HFFc6 (cell line): Measurements from ENCODE around the gene FIG4. TPM values are rescaled to one million over a fixed set of nuclear protein-coding genes. Genes with fewer than 3 reads are reported as not detected.
"Not testable (repeated sequence)": the region's sequence is repeated elsewhere in the genome, so short reads cannot be mapped to it uniquely, and the experiment has no call there.

Experiments
- DNase-seq: peaks from one replicate; pipeline ENCODE4 v3.0.0-alpha.2; 2018
- H3K27ac Mint-ChIP-seq: 2 replicates; pipeline ENCODE4 v1.8.0; 2020; ENCODE audit warnings: mild to moderate bottlenecking, mixed read lengths
- H3K27me3 Mint-ChIP-seq: 2 replicates; pipeline ENCODE4 v1.8.0; 2021; ENCODE audit warnings: mild to moderate bottlenecking, moderate library complexity, mixed read lengths; ENCODE audit not compliant: insufficient read depth
- H3K36me3 Mint-ChIP-seq: 2 replicates; pipeline ENCODE4 v1.8.0; 2021; ENCODE audit warnings: low read depth, mixed read lengths
- H3K4me1 Mint-ChIP-seq: 2 replicates; pipeline ENCODE4 v1.8.0; 2020; ENCODE audit warnings: low read depth, mixed read lengths
- H3K4me3 Mint-ChIP-seq: 2 replicates; pipeline ENCODE4 v1.8.0; 2020; ENCODE audit warnings: mild to moderate bottlenecking, moderate library complexity, mixed read lengths
- H3K9me3 Mint-ChIP-seq: 2 replicates; pipeline ENCODE4 v1.8.0; 2020; ENCODE audit warnings: mild to moderate bottlenecking, mixed read lengths
- total RNA-seq, 6 experiments: library from RNA; stranded (reverse); fragmentation: NEBNext Ultra II Directional; extraction: Animal tissue kit (Norgen Biotek cat#: 25700); gene quantifications; 2 replicates in 1 of 6; 3 replicates in 5 of 6; pipeline ENCODE4 v1.2.3, GENCODE V29; 2021
- TF ChIP-seq, protein P1 (sequence below): fragments of 200-600 bp; sonication (generic); IDR thresholded peaks from 2 replicates; pipeline ENCODE4 v1.5.0; 2021; ENCODE audit warnings: antibody characterized with exemption, mild to moderate bottlenecking

FIG4 gene
- total RNA-seq, 6 experiments from 2014 or later = 14.2 to 18.1 (median 16.6) TPM

- Mint-ChIP-seq H3K4me3 (no peak overlapping the region), H3K9me3 (peaks cover 13% of the 10 kb centered on the region), H3K27ac (no peak overlapping the region), H3K27me3 (peaks cover 3% of the 10 kb centered on the region; the same call in 1 of the 2 replicates), H3K36me3 (peaks cover 20% of the 10 kb centered on the region), H3K4me1 (peaks cover 6% of the 10 kb centered on the region)
- DNase-seq = peak; percentile 82
- TF ChIP-seq, protein P1, sequence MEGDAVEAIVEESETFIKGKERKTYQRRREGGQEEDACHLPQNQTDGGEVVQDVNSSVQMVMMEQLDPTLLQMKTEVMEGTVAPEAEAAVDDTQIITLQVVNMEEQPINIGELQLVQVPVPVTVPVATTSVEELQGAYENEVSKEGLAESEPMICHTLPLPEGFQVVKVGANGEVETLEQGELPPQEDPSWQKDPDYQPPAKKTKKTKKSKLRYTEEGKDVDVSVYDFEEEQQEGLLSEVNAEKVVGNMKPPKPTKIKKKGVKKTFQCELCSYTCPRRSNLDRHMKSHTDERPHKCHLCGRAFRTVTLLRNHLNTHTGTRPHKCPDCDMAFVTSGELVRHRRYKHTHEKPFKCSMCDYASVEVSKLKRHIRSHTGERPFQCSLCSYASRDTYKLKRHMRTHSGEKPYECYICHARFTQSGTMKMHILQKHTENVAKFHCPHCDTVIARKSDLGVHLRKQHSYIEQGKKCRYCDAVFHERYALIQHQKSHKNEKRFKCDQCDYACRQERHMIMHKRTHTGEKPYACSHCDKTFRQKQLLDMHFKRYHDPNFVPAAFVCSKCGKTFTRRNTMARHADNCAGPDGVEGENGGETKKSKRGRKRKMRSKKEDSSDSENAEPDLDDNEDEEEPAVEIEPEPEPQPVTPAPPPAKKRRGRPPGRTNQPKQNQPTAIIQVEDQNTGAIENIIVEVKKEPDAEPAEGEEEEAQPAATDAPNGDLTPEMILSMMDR = peak; percentile 100
Observed at GRCh38 chr6:109705258-109705657, 14.2 kb downstream of the FIG4 start.

GRCh38 chr6:109706513-109706912 is 15.4 kb downstream of the FIG4 start:
- DNase-seq = no peak
- H3K4me1 Mint-ChIP-seq = peaks cover 6% of the 10 kb centered on the region
- peaks cover 3% of the 10 kb centered on the region; the same call in 1 of the 2 replicates for H3K27me3 Mint-ChIP-seq
- H3K36me3 Mint-ChIP-seq = peaks cover 24% of the 10 kb centered on the region
- TF ChIP-seq, protein P1 = no peak
- no peak overlapping the region for H3K4me3 Mint-ChIP-seq
- H3K9me3 Mint-ChIP-seq = peaks cover 19% of the 10 kb centered on the region
- no peak overlapping the region for H3K27ac Mint-ChIP-seq

DNA sequence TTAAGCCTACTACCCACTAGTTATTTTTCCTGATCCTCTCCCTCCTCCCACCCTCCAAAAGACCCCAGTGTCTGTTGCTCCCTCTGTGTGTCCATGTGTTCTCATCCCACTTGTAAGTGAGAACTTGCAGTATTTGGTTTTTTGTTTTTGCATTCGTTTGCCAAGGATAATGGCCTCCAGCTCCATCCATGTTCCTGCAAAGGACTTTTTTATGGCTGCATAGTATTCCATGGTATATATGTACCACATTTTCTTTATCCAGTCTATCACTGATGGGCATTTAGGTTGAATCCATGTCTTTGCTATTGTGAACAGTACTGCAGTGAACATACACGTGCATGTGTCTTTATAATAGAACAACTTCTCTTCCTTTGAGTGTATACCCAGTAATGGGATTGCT is 17.0 kb downstream of the FIG4 start:
- Mint-ChIP-seq H3K9me3 (peaks cover 19% of the 10 kb centered on the region), H3K36me3 (peaks cover 24% of the 10 kb centered on the region), H3K4me1 (peaks cover 18% of the 10 kb centered on the region)
- H3K27ac Mint-ChIP-seq, DNase-seq, H3K27me3 Mint-ChIP-seq, H3K4me3 Mint-ChIP-seq: not testable (repeated sequence)

DNA sequence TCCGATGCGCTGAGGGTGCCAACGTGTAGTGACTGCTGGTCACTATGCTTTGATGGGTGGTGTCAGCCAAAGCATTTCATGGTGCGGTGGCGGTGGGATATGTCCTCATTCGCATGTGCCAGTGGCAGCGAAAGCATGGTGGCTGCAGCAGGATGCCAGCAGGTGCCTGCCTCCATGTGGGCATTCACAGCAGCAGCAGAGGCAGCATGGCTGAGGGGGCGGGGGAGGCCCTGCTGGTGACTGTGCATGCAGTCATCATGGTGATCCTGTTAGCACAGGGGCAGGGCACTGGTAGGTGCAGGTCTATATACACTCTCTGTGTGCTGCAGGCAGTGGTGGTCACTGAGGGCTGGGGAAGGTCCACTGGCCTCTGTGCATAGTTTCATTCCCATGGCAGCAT is 22.0 kb downstream of the FIG4 start:
- Mint-ChIP-seq H3K36me3 (peaks cover 24% of the 10 kb centered on the region), H3K27me3 (no peaks in the 10 kb centered on the region; the same call in 1 of the 2 replicates), H3K4me3 (no peak overlapping the region), H3K9me3 (peaks cover 19% of the 10 kb centered on the region), H3K4me1 (peaks cover 17% of the 10 kb centered on the region), H3K27ac (no peak overlapping the region)
- TF ChIP-seq, protein P1 = no peak
- no peak for DNase-seq

GRCh38 chr6:109714166-109714565 is 23.1 kb downstream of the FIG4 start:
- DNase-seq = no peak
- Mint-ChIP-seq H3K27me3 (no peaks in the 10 kb centered on the region; the same call in none of the 2 replicates), H3K4me3 (no peak overlapping the region), H3K9me3 (peaks cover 15% of the 10 kb centered on the region), H3K4me1 (peaks cover 17% of the 10 kb centered on the region), H3K27ac (no peak overlapping the region), H3K36me3 (peaks cover 14% of the 10 kb centered on the region)
- TF ChIP-seq, protein P1 = no peak

DNA sequence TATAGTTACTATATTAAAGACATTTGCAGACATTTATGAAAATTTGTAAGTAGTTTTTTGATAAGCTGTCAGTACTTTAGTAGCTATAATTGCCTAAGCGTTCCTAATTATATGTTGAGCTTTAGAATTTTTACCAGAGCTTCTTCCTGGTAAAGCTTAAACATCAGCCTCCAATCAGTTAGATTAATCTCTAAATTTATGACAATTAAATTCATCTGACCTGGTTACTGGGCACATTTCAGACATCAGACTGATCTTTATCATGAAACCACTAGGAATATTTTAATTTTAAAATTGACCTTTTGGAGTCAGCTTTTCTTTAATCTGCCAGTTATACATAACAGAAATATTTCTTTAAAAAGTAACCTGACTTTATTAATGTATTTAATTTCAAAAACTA is 23.5 kb downstream of the FIG4 start:
- Mint-ChIP-seq H3K4me3 (no peak overlapping the region), H3K4me1 (peaks cover 17% of the 10 kb centered on the region), H3K27me3 (no peaks in the 10 kb centered on the region; the same call in none of the 2 replicates), H3K36me3 (peaks cover 10% of the 10 kb centered on the region), H3K27ac (no peak overlapping the region), H3K9me3 (peaks cover 12% of the 10 kb centered on the region)
- TF ChIP-seq, protein P1 = no peak
- DNase-seq = no peak
